HFF-Myc (cell line): ENCODE measurements around the gene RNF113A.

Experiments
- DNase-seq: peaks from one replicate; pipeline ENCODE4 v3.0.0-alpha.2; 2011; ENCODE audit warnings: low read depth; ENCODE audit errors: extremely low read depth
- H3K4me3 ChIP-seq: replicated peaks from 2 replicates; pipeline ENCODE4 v1.5.1; 2011; ENCODE audit warnings: low read depth, mild to moderate bottlenecking, control low read depth, low read length
- TF ChIP-seq, protein P1 (sequence below): IDR thresholded peaks from 2 replicates; pipeline ENCODE4 v1.5.1; 2012; ENCODE audit warnings: mild to moderate bottlenecking, low read depth, low read length, control low read depth; ENCODE audit errors: missing control alignments

The RNF113A gene

DNA sequence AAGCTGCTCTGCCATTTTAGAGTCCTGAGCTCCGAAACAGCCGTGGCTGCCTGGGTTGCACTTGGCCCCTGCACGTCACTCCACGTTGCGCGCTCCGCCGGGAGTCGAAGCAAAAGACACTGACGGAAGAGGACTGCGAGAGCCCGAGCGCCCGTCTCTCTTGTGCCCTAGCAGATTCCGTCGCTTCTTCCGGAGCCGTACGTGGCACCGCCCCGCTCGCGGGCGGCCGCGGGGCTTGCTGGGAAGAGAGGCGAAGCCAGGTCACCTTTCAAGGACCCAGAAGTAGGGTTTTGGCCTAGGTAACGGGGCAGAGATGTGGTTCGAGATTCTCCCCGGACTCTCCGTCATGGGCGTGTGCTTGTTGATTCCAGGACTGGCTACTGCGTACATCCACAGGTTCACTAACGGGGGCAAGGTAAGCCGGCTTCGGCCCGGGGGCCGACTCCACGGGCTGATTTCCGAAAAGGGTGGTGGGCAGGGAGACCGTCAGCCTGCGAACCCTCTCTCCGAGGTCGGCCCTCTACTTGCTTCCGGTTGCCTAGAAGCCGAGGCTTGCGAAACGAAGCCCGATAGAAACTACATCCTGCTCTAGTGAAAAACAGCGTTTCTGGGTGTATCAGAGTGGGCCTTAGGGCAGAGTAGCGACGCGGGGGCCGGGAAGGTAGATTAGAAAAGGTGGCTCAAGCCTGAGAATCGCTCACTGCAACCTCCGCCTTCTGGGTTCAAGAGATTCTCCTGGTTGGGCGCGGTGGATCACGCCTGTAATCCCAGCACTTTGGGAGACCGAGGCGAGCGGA is at the start of gene RNF113A, which contains the start of gene NDUFA1:
Gene RNF113A, minus strand, starts transcription at position 135 of the 797 bp plus-strand sequence. Its CDS starts 120 bp downstream, at position 15.
Gene NDUFA1, plus strand, starts transcription at position 234 of the 797 bp plus-strand sequence. Its CDS starts 80 bp downstream, at position 314.
- DNase-seq = peak; percentile 27
- TF ChIP-seq, protein P1, sequence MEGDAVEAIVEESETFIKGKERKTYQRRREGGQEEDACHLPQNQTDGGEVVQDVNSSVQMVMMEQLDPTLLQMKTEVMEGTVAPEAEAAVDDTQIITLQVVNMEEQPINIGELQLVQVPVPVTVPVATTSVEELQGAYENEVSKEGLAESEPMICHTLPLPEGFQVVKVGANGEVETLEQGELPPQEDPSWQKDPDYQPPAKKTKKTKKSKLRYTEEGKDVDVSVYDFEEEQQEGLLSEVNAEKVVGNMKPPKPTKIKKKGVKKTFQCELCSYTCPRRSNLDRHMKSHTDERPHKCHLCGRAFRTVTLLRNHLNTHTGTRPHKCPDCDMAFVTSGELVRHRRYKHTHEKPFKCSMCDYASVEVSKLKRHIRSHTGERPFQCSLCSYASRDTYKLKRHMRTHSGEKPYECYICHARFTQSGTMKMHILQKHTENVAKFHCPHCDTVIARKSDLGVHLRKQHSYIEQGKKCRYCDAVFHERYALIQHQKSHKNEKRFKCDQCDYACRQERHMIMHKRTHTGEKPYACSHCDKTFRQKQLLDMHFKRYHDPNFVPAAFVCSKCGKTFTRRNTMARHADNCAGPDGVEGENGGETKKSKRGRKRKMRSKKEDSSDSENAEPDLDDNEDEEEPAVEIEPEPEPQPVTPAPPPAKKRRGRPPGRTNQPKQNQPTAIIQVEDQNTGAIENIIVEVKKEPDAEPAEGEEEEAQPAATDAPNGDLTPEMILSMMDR = no peak
- H3K4me3 ChIP-seq = peak within 1 kb of the TSS; percentile 73

DNA sequence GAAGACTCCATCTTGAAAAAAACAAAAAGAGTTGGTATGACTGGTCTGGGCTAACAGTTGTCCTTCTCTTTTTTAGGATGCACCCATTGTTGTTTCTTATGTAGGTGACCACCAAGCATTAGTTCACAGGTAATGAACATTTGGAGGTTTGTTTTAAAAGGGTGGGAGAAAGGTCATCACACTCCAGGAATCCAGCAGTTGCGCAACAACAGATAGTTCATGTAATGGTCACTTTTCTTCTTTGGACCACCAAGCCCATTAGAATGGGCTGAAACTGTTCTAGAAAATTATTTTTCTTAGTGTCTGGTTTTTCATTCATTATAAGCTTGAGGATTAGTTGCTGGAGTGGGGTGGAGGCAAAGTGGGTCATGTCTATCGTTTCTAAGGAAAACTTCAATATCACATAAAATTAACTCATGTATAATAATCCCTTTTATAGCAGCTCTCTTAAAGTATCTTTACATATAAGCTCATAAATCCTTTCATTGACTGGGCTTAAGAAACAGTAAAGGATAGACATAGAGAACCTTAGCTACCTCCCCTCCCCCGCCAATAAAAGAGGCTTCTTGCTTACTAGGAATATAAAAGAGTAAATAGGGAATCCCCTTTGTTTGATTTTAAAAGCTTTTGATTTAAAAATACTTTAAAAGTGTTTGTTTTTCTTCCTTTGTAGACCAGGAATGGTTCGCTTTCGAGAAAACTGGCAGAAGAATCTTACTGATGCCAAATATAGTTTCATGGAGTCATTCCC is 48.5 kb upstream of the RNF113A start:
- no peak for DNase-seq
- no peak overlapping the region for H3K4me3 ChIP-seq
- TF ChIP-seq, protein P1 = no peak

DNA sequence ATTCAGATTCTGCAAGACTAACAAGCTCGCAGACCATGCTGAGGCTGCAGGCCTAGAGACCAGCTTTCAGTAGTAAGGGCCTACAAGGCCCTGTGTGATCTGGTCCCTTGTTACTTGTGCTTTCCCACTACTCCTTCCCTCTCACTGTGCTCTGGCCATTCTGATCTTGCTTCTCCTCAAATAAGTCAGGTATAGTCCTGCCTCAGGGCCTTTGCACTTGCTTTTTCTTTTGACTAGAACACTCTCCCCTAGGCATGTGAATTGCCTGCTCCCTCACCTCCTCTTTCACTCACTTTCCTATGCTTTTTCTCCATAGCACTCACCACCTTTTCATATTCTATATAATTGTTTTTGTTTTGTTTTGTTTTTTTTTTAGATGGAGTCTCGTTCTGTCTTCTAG is 46.3 kb upstream of the RNF113A start:
- no peak for DNase-seq
- H3K4me3 ChIP-seq = no peak overlapping the region
- TF ChIP-seq, protein P1 = no peak

DNA sequence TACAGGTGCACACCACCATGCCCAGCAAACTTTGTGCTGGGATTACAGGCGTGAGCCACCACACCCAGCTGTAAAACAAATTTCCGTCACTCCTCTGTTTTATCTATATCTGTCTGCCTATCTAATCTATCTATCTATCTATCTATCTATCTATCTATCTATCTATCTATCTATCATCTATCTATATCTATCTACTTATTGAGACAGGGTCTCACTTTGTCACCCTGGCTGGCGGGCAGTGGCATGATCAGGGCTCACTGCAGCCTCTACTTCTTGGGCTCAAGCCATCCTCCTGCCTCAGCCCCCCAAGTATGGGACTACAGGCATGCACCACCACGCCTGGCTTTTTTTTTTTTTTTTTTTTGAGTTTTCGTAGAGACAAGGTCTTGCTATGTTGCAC is 44.8 kb upstream of the RNF113A start:
- no peak overlapping the region for H3K4me3 ChIP-seq
- TF ChIP-seq, protein P1 = no peak
- no peak for DNase-seq

DNA sequence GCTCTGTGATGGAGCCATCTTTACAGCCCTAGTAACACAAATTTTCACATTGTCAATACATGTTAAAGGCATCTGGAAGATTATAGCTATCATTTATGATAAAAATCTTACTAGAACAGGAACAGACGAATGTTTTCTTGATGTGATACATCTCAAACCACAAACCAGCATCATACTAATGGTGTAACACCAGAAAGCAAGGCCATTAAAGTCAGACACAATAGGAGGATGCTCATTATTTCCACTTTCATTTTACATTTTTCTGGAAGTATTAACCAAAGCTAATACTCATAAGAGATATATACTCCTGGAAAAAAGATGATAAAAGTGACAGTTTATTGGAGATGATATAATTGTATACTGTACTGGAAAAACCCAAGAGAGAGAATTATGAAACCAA is 29.4 kb upstream of the RNF113A start:
- DNase-seq = no peak
- no peak overlapping the region for H3K4me3 ChIP-seq
- TF ChIP-seq, protein P1 = no peak

DNA sequence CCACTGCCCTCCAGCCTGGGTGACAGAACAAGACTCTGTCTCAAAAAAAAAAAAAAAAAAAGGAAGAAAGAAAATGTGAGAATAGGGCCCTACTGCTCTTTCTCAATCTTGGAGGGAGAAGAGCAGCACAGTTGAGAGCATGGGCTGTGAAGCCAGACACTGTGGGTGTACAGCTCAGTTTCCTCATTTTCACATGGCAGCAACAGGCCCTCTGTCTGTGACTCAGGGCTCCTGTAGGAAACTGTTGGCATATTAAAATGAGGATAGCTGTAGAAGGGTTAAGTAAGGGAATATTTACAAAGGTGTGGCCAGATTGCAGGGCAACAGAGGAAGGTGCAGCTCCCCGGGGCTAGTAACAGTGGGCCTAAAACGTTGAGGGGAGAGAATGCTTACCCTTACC is 27.6 kb upstream of the RNF113A start:
- DNase-seq = no peak
- no peak overlapping the region for H3K4me3 ChIP-seq
- TF ChIP-seq, protein P1 = no peak
